Measurements from ENCODE around the gene PXDC1.

PXDC1 gene

DNA sequence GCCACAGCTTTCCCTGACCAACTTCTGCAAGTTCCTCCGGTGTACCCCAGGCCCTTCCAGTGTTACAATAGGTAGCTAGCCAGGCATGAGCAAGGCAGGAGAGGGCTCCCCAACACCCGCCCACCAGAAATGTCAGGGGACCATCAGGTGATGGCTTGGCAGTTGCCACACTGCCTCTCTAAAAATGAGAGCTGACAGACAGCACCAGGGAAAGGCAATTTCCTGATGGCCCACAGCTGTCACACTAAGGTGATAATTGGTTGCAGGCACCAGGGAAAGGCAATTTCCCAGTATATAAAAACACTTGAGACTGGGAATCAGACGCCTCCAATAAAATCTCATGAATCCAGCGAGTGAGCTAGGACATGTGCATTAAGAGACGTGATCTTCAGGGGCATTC is 49.9 kb downstream of the PXDC1 start:
- no peak overlapping the region for H3K27ac ChIP-seq
- no peak for TF ChIP-seq ZFX (IDR thresholded peaks at IDR 0.05; ENCODE audit: borderline replicate concordance)
- TF ChIP-seq, protein P1, sequence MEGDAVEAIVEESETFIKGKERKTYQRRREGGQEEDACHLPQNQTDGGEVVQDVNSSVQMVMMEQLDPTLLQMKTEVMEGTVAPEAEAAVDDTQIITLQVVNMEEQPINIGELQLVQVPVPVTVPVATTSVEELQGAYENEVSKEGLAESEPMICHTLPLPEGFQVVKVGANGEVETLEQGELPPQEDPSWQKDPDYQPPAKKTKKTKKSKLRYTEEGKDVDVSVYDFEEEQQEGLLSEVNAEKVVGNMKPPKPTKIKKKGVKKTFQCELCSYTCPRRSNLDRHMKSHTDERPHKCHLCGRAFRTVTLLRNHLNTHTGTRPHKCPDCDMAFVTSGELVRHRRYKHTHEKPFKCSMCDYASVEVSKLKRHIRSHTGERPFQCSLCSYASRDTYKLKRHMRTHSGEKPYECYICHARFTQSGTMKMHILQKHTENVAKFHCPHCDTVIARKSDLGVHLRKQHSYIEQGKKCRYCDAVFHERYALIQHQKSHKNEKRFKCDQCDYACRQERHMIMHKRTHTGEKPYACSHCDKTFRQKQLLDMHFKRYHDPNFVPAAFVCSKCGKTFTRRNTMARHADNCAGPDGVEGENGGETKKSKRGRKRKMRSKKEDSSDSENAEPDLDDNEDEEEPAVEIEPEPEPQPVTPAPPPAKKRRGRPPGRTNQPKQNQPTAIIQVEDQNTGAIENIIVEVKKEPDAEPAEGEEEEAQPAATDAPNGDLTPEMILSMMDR (IDR thresholded peaks at IDR 0.05), result no peak

DNA sequence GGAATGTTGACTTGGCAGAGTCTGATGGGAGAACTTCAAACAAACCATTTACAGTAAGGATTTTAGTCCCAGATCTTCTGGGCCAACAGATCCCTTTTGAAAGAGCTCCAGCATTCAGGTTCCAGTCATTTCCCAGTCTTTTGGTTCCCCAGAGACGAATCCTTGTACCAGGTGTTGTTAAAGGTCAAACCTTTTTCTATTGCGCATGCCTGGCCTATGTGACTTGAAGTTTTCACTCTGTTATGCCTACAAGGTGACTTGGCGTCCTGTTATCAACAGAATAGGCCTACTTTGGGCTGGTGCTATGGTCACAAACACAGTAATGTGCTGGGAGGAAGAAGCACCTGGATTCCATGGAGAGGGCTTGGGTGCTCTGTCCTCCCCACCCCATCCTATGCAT is 52.3 kb downstream of the PXDC1 start:
- TF ChIP-seq, protein P1 (IDR thresholded peaks at IDR 0.05), result no peak
- no peak for TF ChIP-seq ZFX (IDR thresholded peaks at IDR 0.05; ENCODE audit: borderline replicate concordance)
- H3K27ac ChIP-seq, result no peak overlapping the region

DNA sequence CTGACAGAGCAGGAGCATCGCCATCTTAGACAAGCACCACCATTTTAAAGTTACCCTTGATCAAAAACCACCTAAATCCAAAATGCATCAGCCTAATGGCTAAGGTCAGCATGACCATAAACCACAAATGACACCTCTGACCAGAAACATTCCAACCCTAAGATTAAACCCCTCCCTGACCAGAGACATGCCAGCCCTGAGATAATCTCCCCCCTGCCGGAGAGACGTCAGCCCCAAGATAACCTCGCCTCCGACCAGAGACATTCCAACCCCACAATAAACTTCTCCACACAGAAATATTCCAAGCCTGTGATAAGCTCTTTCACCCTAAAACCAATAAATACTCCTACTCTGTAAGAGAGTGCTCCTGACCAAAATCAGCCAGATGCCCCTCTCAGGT is 53.5 kb downstream of the PXDC1 start:
- TF ChIP-seq, protein P1 (IDR thresholded peaks at IDR 0.05), result no peak
- TF ChIP-seq ZFX (IDR thresholded peaks at IDR 0.05; ENCODE audit: borderline replicate concordance), result no peak
- no peak overlapping the region for H3K27ac ChIP-seq

DNA sequence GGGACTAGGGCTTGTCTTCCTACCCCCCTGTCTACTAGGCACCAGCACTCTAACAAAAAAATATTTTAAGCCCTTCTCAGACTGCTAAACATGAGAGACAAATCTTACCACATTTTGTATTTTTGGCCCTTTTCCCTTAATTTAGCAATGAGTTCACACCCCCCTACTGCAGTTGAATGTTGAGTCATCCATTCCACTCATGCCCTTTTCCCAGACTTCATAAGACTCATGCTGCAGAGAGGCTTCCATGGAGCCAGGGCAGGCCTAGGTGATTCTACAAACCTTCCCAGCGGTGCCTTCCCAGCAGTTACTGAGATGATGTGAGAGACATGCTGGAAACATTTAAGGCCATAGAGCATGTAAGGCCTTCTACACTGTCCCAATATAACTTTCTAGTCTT is 53.9 kb downstream of the PXDC1 start:
- TF ChIP-seq, protein P1 (IDR thresholded peaks at IDR 0.05), result no peak
- no peak for TF ChIP-seq ZFX (IDR thresholded peaks at IDR 0.05; ENCODE audit: borderline replicate concordance)
- no peak overlapping the region for H3K27ac ChIP-seq

DNA sequence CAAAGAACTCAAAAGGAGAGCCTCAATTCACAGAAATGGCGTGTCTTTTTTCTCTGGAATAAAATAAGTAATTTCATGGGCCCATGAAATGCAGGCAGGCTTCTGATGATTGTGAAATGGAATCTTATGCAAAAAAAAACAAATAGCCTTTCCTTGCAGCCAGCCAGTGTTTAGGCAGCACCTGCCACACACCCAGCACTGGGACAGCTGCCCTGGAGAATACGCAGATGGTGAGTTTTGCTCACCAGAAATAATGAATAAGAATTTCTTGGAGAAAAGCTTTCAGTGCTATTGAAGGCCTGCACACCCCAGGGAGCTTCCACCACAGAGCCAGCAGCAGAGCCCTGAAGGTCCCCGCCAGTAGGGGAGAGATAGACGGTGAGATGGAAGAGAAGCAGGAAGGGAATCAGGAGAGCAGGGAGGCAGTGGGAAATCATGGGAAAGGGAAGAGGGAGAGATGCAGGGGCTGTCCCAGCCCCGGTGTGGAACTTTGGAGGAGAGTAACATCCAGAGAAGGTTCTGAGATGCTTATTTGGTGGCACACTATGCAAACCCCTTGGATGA is 54.9 kb downstream of the PXDC1 start:
- no peak for TF ChIP-seq ZFX (IDR thresholded peaks at IDR 0.05; ENCODE audit: borderline replicate concordance)
- TF ChIP-seq, protein P1 (IDR thresholded peaks at IDR 0.05), result no peak
- H3K27ac ChIP-seq, result no peak overlapping the region

DNA sequence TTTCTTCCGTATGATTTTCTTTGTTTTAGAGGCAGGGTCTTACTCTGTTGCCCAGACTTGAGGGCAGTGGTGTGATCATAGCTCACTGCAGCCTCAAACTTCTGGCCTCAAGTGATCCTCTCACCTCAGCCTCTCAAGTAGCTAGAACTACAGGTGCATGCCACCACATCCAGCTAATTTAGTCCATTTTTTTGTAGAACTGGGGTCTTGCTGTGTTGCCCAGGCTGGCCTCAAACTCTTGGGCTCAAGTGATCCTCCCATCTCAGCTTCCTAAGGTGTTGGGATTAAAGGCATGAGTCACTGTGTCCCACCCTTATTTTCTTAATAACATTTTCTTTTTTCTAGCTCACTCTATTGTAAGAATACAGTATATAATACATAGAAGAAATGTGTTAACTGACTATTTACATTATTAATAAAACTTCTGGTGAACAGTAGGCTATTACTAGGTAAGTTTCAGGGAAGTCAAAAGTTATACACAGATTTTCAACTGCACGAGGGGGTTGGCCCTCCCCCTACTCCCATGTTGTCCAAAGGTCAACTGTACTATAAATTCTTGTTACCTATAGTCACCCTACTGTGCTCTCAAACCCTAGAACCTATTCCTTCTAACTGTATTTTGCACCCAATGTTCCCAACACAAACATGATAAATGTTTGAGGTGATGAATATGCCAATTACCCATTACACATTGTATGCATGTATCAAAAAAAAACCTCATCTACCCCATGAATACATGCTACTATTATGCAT is 56.3 kb downstream of the PXDC1 start:
- H3K27ac ChIP-seq, result no peak overlapping the region
- no peak for TF ChIP-seq ZFX (IDR thresholded peaks at IDR 0.05; ENCODE audit: borderline replicate concordance)
- TF ChIP-seq, protein P1 (IDR thresholded peaks at IDR 0.05), result no peak

DNA sequence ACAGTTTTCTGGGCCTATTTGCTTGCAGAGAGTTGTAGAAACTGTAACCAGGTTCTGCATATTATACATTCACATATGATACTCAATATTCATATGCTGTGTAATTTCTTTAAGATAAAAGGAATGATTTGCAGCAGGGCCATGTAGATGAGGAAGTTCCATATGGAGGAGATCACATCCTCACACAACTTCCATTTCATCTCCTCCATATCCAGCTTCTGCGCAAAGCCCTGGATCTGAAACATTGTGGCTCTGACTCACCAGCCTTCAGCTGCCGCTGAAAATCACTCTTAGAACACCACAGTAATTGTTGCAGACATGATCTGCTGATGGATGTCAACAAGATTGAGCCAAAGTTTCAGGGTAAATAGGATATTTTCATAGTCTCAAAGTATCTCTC is 57.7 kb downstream of the PXDC1 start:
- H3K27ac ChIP-seq, result no peak overlapping the region
- TF ChIP-seq, protein P1 (IDR thresholded peaks at IDR 0.05), result no peak
- TF ChIP-seq ZFX (IDR thresholded peaks at IDR 0.05; ENCODE audit: borderline replicate concordance), result no peak
